DND-41 (cell line): Measurements from ENCODE around the gene TCERG1L.

Source experiments
- EZH2 ChIP-seq: IDR thresholded peaks from 3 replicates; pipeline ENCODE4 v1.6.1; 2012; ENCODE audit warnings: borderline replicate concordance, low read depth, mild to moderate bottlenecking, moderate library complexity, low read length, inconsistent platforms; ENCODE audit not compliant: severe bottlenecking
- TF ChIP-seq, protein P1 (sequence below): IDR thresholded peaks from 2 replicates; pipeline ENCODE4 v1.5.1; 2012; ENCODE audit warnings: borderline replicate concordance, low read length, moderate library complexity, mild to moderate bottlenecking; ENCODE audit not compliant: poor library complexity, severe bottlenecking; ENCODE audit errors: extremely low read depth

DNA sequence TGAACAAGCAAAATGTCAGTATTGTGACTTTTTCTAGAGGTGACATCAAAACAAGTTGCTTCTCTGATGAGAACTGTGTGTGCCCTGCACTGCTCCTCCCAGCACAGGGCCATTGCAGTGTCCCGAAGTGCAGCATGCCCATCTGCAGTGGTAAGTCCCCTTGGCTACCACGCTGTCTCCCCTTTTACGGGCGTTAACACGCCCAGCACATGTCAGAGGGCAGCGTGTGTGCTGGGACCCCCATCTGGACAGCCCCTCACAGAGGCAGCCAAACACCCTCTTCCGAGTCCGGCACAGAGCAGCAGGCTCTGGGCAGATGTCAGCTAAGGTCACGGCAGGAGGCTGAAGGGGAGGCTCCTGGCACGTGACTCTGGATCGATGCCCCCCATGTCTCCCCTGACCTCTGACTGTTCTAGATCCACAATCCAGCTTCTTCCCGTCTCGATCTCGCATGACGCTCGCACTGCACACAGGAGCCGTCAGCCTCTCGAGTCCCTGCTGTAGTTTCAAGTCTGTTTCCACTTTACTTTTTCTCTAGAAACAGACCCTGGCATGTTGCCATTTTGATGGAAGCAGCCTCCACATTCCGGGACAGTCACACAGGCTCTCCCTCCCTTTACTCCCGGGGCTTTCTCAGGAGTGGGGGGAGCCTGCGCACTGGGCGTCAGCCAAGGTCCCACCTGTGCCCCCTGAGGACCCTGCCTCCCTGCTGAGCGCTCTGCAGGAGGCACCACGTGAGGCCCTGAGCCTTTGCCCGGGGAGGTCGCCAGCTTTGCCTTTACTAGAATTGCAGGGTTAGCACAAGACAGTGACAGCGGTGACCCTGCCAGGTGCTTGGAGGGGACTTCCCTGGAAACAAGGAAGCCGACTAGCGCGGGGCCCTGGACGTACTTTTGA is 133.8 kb downstream of the TCERG1L start:
- TF ChIP-seq, protein P1, sequence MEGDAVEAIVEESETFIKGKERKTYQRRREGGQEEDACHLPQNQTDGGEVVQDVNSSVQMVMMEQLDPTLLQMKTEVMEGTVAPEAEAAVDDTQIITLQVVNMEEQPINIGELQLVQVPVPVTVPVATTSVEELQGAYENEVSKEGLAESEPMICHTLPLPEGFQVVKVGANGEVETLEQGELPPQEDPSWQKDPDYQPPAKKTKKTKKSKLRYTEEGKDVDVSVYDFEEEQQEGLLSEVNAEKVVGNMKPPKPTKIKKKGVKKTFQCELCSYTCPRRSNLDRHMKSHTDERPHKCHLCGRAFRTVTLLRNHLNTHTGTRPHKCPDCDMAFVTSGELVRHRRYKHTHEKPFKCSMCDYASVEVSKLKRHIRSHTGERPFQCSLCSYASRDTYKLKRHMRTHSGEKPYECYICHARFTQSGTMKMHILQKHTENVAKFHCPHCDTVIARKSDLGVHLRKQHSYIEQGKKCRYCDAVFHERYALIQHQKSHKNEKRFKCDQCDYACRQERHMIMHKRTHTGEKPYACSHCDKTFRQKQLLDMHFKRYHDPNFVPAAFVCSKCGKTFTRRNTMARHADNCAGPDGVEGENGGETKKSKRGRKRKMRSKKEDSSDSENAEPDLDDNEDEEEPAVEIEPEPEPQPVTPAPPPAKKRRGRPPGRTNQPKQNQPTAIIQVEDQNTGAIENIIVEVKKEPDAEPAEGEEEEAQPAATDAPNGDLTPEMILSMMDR: no peak
- no peak for TF ChIP-seq EZH2
